ENCODE results near the gene PTPRM. TPM values are rescaled to one million over a fixed set of nuclear protein-coding genes. Genes with fewer than 3 reads are reported as not detected.

The PTPRM gene
- total and polyA plus RNA-seq, 12 donors = 31.7 to 116 (median 61.2) TPM

DNA sequence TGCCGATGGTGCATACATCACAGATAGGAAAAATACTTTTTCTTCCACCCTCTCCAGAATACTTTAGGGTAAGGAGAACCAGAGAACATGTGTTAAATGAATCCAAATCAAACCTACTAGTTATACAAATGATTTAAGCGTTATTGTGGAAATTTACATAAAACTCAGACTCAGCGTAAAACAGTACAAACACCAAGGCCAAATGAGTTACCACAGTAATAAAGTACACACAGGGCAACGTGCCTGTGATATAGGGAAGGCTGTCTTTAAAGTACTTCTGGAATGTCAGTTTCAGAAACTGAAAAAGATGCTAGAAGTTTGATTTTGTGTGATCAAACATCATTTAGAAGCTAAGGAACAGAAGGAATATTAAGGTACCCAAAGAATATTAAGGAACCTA is 46.9 kb downstream of the PTPRM start:
- Histone ChIP-seq H3K36me3 (replicated peaks in 1 of 2) (no peaks in the 10 kb centered on the region), H3K4me3 (no peak overlapping the region), H3K27me3 (no peaks in the 10 kb centered on the region), H3K27ac (no peak overlapping the region), H3K4me1 (replicated peaks in 1 of 2) (peaks cover 0 to 4% of the 10 kb centered on the region in 2 donors), H3K9me3 (replicated peaks in 1 of 3) (no peaks in the 10 kb centered on the region)
- 82 to 93% (median 86%) methylated on average over 4 of the region's 4 CpGs for WGBS, 4 donors
- no peak for DNase-seq
- no peak for TF ChIP-seq POLR2A (IDR thresholded peaks at IDR 0.05)
- TF ChIP-seq CTCF (IDR thresholded peaks at IDR 0.05) = no peak
- intact Hi-C loops (cut with DNase I) = no loop called here

DNA sequence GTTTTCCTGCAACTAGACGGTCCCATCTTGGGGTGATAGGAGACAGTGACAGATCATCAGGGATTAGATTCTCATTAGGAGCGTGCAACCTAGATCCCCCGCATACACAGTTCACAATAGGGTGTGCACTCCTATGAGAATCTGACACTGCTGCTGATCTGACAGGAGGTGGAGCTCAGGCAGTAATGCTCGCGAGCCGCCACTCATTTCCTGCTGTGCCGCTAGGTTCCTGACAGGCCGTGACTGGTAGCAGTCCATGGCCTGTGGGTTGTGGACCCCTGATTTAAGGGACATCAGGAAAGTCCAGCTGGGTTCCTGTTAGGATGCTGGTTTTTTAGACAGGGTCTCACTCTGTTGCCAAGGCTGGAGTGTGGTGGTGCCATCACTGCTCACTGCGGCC is 48.7 kb downstream of the PTPRM start:
- no peak overlapping the region for H3K4me3 ChIP-seq
- no peak for TF ChIP-seq CTCF (IDR thresholded peaks at IDR 0.05)
- no peak for TF ChIP-seq POLR2A (IDR thresholded peaks at IDR 0.05)
- no peak overlapping the region for H3K27ac ChIP-seq
- no peaks in the 10 kb centered on the region for H3K9me3 ChIP-seq (replicated peaks in 1 of 3)
- WGBS, 4 donors = 83 to 95% (median 91%) methylated on average over 4 to 9 of the region's 9 CpGs
- H3K4me1 ChIP-seq (replicated peaks in 1 of 2) = no peaks in the 10 kb centered on the region
- H3K27me3 ChIP-seq = no peaks in the 10 kb centered on the region
- intact Hi-C loops (cut with DNase I) = no loop called here
- no peaks in the 10 kb centered on the region for H3K36me3 ChIP-seq (replicated peaks in 1 of 2)
- no peak for DNase-seq

- peak in 1 of 7 donors; percentile 18 for DNase-seq
- Histone ChIP-seq H3K27ac (no peak overlapping the region), H3K4me1 (replicated peaks in 1 of 2) (no peaks in the 10 kb centered on the region), H3K27me3 (no peaks in the 10 kb centered on the region), H3K4me3 (no peak overlapping the region), H3K36me3 (replicated peaks in 1 of 2) (no peaks in the 10 kb centered on the region), H3K9me3 (replicated peaks in 1 of 3) (no peaks in the 10 kb centered on the region)
- intact Hi-C loops (cut with DNase I) = no loop called here
- TF ChIP-seq POLR2A (IDR thresholded peaks at IDR 0.05) (no peak), CTCF (IDR thresholded peaks at IDR 0.05) (no peak)
- WGBS, 4 donors = 75 to 90% (median 78%) methylated on average over 4 of the region's 4 CpGs
Measured at GRCh38 chr18:7616661-7617060, 49.5 kb downstream of the PTPRM start.

DNA sequence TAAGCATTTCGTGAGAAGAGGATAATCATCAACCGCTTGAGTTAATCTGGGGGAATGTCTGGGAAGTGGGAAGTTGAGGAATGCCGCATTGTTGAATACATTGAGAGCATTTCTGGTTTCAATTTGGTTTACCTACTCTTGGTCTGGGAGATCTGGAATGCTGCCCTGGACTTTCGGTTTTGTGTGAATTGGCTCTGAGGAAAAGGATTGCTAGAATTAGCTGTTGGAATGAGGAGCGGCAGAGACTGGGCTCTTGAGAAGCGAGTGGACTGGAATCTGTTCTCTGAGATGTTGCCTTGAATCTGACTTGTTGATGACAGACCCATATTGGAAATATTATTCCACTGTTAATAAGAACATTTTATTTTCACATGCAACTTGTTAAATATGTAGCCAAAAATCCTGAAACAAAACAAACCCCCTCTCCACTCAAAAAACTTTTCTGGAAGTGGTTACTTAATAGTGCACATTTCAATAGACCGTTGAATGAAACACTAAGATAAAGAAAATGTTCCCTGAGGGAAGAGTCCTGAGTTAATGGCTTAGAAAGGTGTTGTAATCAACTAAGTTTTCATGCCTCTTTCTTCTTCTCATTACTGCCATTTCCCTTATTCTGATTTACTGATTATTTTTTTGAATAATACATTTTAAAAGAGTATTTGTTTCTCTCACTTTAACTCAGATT is 50.8 kb downstream of the PTPRM start:
- WGBS, 4 donors = 71 to 79% (median 71%) methylated on average over 7 of the region's 7 CpGs
- Histone ChIP-seq H3K9me3 (replicated peaks in 1 of 3) (no peaks in the 10 kb centered on the region), H3K36me3 (replicated peaks in 1 of 2) (no peaks in the 10 kb centered on the region), H3K4me1 (replicated peaks in 1 of 2) (no peaks in the 10 kb centered on the region), H3K27ac (no peak overlapping the region), H3K27me3 (no peaks in the 10 kb centered on the region), H3K4me3 (no peak overlapping the region)
- intact Hi-C loops (cut with DNase I) = no loop called here
- peak in 3 of 7 donors; percentile 8 to 61 (median 32) for DNase-seq
- TF ChIP-seq CTCF (IDR thresholded peaks at IDR 0.05) (no peak), POLR2A (IDR thresholded peaks at IDR 0.05) (no peak)
